Measurements from ENCODE around the gene EFS.

The EFS gene

GRCh38 chr14:23365732-23366425 is 907 bp upstream of the EFS start:
- in situ Hi-C loops (cut with HindIII; ENCODE audit: low sequenced_read_pairs) = no loop called here
- peak overlapping the region; percentile 40 for H3K4me3 ChIP-seq (ENCODE audit: low read depth, low read length)
- DNase-seq (ENCODE audit: low read depth, low spot score) = peak; percentile 45
- no peak for TF ChIP-seq CTCF (IDR thresholded peaks at IDR 0.05; ENCODE audit: low read depth, low read length)

- no peak for DNase-seq (ENCODE audit: low read depth, low spot score)
- in situ Hi-C loops (cut with HindIII; ENCODE audit: low sequenced_read_pairs) = no loop called here
- TF ChIP-seq CTCF (IDR thresholded peaks at IDR 0.05; ENCODE audit: low read depth, low read length) = no peak
- H3K4me3 ChIP-seq (ENCODE audit: low read depth, low read length) = peak overlapping the region; percentile 43
Measured at GRCh38 chr14:23364164-23365035, 572 bp downstream of the EFS start.

- peak; percentile 31 for TF ChIP-seq CTCF (IDR thresholded peaks at IDR 0.05; ENCODE audit: low read depth, low read length)
- no peak overlapping the region for H3K4me3 ChIP-seq (ENCODE audit: low read depth, low read length)
- DNase-seq (ENCODE audit: low read depth, low spot score) = peak; percentile 14
- in situ Hi-C loops (cut with HindIII; ENCODE audit: low sequenced_read_pairs) = no loop called here
Measured at GRCh38 chr14:23362200-23362599, 2.8 kb downstream of the EFS start.

- no peak for DNase-seq (ENCODE audit: low read depth, low spot score)
- H3K4me3 ChIP-seq (ENCODE audit: low read depth, low read length) = no peak overlapping the region
- no peak for TF ChIP-seq CTCF (IDR thresholded peaks at IDR 0.05; ENCODE audit: low read depth, low read length)
- in situ Hi-C loops (cut with HindIII; ENCODE audit: low sequenced_read_pairs) = no loop called here
Measured at GRCh38 chr14:23361763-23362162, 3.2 kb downstream of the EFS start.

GRCh38 chr14:23361320-23361719 is 3.7 kb downstream of the EFS start:
- in situ Hi-C loops (cut with HindIII; ENCODE audit: low sequenced_read_pairs) = no loop called here
- no peak for TF ChIP-seq CTCF (IDR thresholded peaks at IDR 0.05; ENCODE audit: low read depth, low read length)
- DNase-seq (ENCODE audit: low read depth, low spot score) = peak; percentile 54
- H3K4me3 ChIP-seq (ENCODE audit: low read depth, low read length) = no peak overlapping the region

GRCh38 chr14:23360496-23360895 is 4.5 kb downstream of the EFS start:
- no peak for DNase-seq (ENCODE audit: low read depth, low spot score)
- no peak overlapping the region for H3K4me3 ChIP-seq (ENCODE audit: low read depth, low read length)
- TF ChIP-seq CTCF (IDR thresholded peaks at IDR 0.05; ENCODE audit: low read depth, low read length) = peak; percentile 24
- in situ Hi-C loops (cut with HindIII; ENCODE audit: low sequenced_read_pairs) = no loop called here
